ENCODE data around the gene FRZB.
"Not testable (repeated sequence)": the region's sequence is repeated elsewhere in the genome, so short reads cannot be mapped to it uniquely, and the experiment has no call there.

Gene FRZB

DNA sequence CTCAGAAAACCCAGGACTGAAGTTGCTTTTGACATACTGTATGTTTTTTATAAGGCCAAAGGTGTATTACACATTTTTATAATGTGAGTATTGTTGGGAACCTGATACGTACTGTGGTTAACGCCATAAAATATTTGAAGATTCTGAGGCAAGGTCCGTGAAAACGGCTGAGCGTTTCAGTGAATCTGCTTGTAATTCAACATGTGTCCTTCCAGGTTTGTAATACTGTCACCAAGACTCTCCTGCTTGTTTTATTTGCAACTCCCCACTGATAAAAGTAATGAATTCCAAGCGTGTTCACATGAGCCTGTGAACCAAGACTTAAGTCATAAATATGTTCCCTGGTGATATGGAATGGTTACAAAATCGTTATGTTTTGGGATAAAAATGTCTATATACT is 23.9 kb upstream of the FRZB start:
- no peak for DNase-seq (ENCODE audit: low spot score)

DNA sequence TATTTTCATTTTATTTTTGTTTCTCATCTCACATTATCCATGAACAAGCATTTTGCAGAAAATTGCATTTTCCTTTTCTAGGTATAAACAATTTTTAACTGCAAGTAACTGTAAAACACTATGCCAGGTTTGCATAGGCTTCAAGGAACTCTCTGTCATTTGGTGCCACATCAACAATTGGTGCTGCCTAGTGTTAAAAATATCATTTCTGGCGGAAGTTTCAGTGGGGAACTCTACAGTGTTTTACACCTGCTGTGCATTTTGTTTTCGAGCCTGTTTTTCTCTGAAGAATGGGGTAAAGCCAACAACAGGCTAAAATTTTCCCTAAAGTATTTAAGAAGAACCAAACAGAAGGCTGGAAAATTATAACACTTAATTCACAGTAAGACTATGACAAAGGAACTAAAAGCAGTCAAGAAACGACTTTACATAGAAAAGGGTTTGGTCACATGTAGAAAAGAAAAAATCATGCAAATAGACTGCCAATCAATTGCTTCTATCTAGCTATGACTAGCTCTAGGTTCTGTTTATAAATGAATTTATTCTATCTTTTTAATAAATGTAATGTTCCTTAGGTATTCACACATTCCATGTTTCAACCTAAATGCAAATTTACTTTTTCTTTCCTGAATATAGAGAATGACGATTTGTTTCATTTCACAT is 21.4 kb upstream of the FRZB start:
- DNase-seq (ENCODE audit: low spot score) = no peak

DNA sequence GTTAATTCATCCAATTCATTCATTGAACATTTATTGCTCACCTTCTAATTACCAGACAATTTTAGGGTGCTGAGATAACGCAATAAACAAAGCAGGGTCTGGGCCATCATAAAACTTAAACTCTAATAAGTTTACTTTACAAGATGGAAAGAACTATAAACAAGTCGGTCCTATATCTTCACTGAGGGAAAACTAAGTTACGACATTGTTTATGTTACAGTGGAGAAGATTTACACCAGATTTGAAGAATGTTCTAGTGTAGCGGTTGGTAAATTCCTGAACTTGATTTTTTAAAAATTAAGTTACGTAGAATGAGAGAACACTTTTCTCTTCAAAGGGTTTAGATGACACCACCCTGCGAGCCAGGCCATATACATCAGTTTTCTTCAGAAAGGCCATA is 20.7 kb upstream of the FRZB start:
- no peak for DNase-seq (ENCODE audit: low spot score)

DNA sequence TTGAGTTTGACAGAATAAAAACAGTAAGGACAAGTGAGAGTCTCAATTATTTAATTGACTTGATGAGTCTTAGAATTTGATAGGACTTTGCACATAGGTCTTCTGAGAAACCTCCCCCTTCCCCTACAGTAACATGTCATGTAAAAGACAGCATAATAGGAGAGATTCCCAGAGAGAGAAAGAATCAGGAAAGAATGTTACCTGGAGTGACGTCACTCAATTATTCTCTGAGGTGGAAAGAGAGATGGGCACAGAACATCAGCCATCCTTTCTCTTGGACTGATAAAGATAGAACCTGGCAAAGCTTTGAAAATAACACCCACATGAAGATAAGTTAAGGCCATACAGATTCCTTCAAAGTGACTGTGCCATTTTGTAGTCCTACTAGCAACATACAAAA is 19.3 kb upstream of the FRZB start:
- DNase-seq (ENCODE audit: low spot score) = no peak

DNA sequence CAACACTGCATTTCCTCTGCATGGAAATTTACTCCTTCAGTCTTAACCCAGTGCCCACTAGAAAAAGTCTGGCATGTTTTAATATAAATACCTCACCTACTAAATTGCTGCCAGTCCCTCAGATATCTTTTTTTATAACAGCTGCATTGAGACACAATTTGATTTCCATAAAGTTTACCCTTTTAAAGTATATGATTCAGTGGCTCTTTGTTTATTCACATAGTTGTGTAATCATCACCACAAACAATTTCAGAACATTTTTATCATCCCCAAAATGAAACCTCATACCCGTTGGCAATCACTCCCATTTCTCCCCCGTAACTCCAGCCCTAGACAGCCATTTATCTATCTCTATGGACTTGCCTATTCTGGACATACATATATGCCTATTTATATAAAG is 17.0 kb upstream of the FRZB start:
- DNase-seq (ENCODE audit: low spot score) = no peak

DNA sequence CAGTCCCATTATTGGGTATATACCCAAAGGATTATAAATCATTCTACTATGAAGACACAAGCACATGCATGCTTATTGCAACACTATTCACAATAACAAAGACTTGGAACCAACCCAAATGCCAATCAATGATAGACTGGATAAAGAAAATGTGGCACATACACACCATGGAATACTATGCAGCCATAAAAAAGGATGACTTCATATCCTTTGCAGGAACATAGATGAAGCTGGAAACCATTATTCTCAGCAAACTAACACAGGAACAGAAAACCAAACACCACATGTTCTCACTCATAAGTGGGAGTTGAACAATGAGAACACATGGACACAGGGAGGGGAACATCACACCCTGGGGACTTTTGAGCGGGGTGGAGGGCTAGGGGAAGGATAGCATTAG is 13.7 kb upstream of the FRZB start:
- not testable (repeated sequence) for DNase-seq (ENCODE audit: low spot score)

DNA sequence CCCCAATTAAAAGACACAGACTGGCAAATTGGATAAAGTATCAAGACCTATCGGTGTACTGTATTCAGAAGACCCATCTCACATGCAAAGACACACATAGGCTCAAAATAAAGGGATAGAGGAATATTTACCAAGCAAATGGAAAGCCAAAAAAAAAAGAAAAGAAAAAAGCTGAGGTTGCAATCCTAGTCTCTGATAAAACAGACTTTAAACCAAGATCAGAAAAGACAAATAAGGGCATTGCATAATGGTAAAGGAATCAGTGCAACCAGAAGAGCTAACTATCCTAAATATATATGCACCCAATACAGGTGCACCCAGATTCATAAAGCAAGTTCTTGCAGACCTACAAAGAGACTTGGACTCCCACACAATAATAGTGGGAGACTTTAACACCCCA is 10.2 kb upstream of the FRZB start:
- DNase-seq (ENCODE audit: low spot score) = not testable (repeated sequence)

DNA sequence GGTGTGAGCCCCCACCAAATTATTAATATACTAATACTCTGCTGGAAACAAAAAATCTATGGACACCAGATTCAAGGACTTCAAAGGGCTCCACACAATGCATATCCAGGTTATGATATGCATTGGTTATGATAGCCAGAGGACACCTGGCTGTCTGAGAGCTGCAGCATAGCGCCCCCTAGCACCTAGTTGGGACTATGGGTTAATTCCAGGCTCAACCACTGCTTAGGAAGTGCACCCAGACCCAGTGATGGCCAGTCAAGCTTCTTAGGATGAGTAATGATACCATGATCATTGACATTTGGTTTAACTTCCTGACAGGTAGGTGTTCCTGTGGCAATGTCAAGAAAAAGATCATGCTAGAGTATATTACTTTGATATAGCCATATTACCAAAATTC is 3.8 kb upstream of the FRZB start:
- DNase-seq (ENCODE audit: low spot score) = no peak

DNA sequence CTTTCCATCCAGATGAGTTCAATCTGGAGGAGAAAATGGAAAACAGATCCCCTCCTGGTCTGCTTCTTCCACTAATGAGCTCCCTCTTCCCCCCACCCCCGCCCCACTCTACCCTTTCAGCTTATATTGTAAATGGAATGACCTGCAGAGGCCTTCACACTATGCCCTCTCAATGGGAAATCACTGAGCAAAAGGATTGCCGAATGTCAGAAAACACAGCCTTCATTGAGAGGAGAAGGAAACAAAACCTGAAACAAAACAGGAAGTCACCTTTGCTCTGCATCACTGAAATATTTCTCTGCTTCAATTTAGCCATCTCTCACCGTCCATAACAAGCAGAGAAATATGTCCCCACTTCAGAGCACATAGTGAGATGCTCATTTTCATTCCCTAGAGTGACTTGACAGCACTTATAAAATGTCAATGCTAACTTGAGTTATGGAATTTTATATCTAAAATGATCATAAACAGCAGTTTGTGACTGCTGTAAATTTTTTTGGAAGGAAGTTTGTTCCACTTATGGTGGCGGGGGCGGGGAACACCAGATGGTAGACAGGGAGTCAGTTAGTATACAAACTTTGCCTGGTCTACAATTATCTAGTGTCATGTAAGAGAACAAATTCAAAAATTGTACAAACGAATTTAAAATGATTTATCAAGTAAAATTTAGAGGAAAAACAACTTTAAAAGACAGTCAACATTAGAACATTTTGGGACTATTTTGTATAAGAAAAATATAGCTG is 1.8 kb upstream of the FRZB start:
- DNase-seq (ENCODE audit: low spot score) = no peak

DNA sequence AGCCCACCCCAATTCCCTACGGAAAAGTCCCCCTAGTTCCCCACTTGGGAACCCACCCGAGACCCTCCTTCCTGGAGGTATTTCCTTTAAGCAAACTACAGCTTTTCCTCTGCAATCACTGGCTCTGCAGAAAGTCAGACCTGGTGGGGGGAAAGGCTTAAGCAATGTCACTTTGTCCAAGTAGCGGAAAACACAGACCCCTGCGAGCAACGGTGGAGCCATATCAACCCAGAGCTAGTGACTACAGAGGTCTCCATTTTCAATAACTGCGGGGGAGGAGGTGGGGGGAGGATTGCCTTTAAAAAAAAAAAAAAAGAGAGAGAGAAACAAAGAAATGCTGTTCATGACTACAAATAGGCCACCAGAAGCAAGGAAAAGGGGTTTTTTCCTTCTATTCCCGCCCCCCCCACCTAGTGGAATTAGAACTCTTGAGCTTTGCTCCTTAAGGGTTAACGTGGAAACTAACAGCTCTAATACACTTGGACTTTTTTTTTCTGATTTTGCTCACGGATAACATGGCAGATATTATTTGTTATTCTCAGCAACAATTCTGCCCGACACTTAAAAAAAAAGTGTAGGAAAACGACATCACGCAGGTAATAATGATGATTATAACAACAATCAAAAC is 1.1 kb upstream of the FRZB start:
- no peak for DNase-seq (ENCODE audit: low spot score)

DNA sequence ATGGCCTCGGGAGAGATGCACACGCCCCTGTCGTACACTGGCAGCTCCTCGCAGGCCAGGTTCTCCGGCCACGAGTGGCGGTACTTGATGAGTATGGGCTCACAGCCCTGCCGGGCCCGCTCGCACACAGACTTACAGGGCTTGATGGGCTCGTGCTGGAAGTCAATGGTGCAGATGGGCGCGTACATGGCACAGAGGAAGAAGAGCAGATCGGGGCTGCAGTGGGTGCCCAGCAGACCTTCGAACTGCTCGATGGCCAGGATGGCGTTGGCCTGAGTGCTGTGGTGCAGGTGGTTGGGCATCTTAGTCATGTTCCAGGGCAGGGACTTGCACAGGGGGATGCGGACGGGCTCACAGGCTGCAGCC is 359 bp downstream of the FRZB start:
- no peak for DNase-seq (ENCODE audit: low spot score)

DNA sequence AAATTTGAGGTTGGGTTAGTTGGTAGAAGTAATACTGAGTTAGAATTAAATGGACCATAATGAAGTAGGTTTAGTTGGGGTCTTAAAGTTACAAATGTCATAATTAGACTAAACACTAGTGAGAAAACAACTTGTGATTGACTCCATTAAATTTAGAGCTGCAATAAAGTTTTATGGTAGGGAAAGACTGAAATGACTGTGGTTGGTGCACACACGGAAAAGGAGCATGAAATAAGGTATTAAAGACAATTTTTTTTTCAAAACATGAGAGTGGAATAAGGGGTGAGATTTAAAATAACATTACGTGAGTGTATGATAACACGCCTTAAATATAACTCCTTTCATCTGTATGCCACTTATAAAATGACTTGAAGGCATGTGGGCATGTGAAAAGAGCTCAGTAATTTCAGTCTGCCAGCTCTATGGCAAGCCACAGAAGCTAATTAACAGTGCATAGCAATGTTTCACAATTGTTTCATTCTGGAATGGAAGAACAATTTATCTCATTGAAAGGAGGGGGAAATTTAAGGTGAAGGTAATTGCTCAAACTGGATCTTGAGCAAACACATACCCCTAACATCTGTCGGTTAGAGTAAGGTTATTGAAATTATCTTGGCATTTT is 1.4 kb downstream of the FRZB start:
- no peak for DNase-seq (ENCODE audit: low spot score)

DNA sequence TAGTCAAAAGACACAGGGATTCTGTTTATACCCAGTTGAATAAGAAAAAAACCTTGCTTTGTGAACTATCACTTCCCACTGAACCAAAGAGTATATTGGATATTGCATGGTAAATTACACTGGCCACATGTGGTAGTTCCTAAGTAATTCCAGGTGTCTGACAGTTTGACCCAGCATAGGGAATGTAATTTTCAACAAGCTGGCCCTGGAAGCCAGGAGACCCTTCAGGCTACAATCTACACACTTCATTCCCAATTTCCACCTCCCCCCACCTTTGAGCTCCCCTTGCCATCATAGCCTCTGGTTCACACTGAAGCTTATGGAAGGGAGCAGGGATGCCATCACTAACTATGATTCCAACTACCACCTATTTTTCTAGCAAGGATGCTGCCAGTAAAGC is 2.8 kb downstream of the FRZB start:
- DNase-seq (ENCODE audit: low spot score) = no peak

DNA sequence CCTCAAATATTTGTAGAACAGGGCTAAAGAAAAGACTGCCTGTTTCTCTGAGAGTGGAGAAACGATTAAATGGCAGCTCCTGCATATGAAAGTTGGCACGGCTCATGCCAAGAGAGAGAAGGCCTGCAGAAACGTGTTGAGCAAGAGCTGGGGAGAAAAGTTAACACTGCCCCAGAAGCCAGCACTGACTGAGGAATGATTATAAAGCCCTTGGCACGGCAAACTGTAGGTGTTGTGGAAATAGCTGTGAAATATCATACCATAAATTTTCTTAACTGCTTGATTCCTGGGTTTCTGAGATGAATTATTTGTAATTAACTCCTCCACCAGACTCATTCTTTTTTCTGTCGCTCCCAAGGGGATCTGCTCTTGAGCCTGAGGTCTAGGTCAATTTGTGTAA is 4.3 kb downstream of the FRZB start:
- no peak for DNase-seq (ENCODE audit: low spot score)

DNA sequence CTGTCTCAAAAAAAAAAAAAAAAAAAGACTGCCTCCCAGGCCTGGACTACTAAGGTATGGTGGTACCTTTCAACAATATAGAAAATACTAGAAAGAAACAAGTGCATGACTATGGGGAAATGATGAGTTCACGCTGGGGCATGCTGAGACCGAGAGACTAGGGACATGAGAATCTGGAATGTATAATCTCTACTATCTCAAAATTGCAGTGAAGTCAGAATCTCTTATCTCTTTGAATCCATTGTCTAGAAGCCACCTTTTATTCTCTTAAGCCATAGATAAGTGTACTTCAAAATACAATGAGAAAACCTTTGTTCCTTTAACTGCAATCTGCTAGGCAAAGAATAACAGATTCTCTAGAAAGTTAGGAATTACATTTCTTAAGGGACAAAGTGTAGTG is 5.6 kb downstream of the FRZB start:
- no peak for DNase-seq (ENCODE audit: low spot score)

DNA sequence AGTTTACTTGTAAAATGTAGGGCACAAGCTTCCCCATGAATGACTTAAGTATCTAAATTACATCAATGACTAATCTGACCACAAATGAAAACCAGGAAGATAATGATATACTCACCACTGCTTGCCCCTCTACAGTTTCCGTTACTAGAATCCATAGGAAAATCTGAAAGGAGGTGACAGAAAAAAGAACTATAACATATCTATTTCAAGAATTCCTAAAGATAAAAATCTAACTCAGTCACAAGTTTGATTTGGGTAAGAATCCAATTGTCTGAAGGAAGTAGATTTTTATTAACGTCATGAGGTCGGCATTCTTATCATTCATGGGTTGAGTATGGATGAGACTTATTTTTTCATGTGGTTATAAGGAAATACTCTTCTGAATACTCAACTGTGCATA is 7.8 kb downstream of the FRZB start:
- no peak for DNase-seq (ENCODE audit: low spot score)

DNA sequence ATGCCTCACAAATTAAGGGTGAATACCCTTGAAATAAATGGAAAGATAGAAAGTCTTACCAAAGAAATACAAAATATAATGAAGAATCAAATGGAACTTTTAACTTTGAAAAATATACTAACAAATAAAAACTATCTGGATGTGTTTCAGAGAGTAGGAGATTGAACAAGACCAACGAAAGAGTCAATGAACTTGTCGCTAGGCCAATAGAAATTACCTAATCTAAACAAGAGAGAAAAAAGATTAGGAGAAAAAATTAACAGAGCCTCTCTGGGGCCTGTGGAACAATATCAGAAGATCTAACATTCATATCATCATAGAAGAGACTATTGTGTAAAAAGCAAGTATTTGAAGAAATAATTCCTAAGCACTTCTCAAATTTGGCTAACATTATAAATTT is 11.1 kb downstream of the FRZB start:
- no peak for DNase-seq (ENCODE audit: low spot score)

DNA sequence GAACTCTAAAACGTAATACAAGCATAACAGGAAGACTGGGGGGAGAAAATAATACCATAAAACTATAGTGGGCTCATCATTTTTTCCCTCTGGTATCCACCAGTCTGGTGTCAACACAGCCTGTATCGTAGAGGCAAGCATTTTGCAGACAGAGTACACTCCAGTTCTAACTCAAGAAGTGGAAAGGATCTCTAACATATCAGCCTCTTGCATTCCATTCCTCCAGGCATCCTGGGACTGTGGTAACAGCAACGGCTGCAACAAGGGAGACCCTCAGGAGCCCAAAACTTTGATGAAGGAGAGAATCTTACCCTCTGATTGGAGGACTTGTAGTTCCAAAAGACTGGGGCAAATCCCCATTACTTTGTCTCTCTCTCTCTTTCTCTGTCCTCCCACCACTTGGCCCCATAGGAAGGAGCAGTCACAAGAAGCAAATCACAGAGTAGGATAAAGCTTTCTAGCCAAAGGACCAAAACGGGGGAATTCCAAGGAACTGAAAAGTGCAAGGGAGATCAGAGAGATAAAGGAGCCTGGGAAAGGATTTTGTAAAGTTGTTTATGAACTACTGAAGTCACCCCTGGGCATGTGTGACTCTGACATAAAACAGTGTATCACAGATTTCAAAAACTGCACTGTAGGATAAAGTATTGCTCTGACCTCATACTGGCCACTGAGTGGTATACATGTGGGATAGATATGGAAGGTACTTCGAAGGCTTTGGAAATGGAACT is 11.9 kb downstream of the FRZB start:
- DNase-seq (ENCODE audit: low spot score) = no peak

DNA sequence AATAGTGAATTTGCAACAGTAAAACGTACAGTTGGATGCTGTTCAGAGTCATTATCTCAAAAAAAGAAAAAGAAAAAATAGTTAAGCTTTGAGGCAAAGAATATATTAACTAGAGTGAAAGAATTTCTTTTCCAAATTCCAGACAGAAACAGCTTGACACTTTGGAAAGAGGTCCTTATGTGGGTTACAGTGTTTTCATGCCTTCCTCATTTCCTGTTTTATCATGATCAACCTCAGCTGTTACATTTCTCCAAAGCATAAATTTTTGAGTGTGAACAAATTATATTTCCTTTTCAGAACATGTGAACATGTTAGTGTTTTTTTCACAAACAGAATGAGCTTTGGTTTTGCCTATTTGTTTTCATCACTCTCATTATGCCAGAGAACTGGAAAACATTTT is 13.6 kb downstream of the FRZB start:
- DNase-seq (ENCODE audit: low spot score) = no peak

DNA sequence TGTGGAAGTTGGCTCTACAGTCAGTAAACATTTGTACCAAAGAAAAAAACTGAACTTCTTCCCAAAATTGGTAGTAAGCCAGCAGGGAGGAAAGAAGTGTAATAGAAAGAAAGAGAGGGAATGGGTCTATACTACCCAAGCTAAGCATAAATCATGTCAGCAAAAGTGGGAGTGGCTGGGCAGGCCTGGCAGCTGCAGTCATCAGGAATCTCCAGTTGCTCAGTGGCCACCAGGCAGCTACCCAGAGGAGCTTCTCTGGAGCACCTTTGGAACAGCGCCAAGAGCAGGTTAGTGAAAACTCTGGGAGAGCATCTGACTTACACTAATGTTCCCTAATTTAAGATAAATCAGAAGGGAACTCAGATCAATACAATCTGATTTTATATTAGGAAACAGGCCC is 14.3 kb downstream of the FRZB start:
- no peak for DNase-seq (ENCODE audit: low spot score)

DNA sequence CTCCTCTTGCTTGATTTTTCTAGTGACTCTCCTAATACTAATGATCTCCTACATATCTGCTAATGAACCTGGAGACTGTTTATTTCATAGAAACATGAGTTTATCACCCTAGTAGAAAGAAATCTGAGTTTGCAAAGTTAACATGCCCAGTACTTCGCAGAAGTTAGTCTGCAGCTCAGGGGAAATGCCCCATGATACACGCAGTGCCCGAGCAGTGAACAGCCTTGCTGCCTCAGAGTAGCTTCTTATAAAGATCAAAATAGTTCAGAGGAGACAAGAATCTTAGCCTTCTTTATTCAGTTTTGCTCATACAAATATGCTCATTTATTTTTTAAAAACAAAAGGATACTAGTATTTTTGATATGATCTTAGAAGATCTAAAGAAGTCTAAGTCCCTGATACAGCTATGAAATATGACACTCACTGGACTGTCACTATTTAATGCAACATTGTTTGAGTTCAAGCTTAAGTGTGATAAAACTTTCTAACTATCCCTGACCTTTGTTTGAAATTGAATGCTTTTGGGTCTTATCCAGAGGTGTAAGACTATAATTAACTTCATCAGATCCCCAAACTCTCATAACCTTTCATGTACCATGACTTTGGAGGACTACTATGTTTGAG is 20.5 kb downstream of the FRZB start:
- DNase-seq (ENCODE audit: low spot score) = no peak

DNA sequence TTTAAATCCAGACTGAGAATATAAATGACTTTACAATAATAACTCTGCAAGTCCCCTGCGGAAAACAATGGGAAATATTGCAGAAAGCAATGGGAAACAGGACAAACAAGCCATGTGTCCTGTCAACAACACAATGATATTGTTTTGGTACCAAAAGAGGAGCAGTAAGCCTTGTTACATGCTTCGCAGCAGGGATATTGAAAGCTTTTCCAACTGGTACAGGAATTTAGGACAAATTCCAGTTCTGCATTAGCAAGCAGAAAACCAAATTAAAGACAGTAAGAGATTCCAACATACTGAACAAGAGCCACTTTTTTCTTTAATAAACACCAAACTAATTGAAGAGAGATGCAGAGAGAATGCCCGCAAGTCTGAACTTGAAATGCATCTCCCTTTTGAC is 30.0 kb downstream of the FRZB start:
- DNase-seq (ENCODE audit: low spot score) = no peak

Measured in CD4-positive, alpha-beta T cell treated with Interleukin-15 for 4 hours (primary cell).